Stimulated activated CD4-positive, alpha-beta T cell treated with anti-CD3 and anti-CD28 coated beads, Interleukin-1b, Interleukin-23, amount 100 ng/mL, for 4 hours (primary cell): ENCODE measurements around the gene RNU5B-1.
"Not testable (repeated sequence)": the region's sequence is repeated elsewhere in the genome, so short reads cannot be mapped to it uniquely, and the experiment has no call there.

Experiments
- DNase-seq, 2 donors: peaks; one replicate each; pipeline ENCODE4 v3.0.0-alpha.2; 2020; ENCODE audit warnings: low read depth in 2 of 2

Gene RNU5B-1

DNA sequence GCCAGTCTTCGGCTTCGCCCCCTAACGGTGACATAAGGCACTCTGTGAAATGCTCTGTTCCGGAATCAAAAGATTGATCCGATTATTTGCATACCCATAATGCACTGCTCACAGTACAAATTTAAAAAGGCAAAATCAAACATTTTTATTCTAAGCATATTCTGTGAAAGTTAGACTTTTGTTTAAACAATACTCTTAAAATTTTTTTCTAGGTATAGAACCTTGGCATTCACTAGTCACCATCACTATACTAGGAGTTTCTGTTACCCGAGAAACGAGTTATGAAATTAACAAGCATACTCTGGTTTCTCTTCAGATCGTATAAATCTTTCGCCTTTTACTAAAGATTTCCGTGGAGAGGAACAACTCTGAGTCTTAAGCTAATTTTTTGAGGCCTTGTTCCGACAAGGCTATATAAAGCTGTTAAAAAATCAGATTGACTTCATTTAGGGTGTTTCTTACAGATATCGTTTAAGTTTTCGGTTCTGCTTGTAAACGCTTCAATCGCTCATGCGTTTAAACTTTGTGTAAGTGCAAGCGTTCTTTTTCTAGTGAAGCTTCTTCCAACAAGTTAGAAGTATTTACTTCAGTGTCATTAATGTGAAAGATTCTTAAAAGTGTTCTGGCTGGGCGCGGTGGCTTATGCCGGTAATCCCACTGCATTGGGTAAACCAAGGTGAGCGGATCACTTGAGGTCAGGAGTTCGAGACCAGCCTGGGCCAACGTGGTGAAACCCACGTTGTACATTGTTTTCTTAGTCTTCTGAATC, at the start of gene RNU5B-1:
Gene RNU5B-1 (plus strand): TSS at position 297 of the 769 bp plus-strand sequence.
- peak; percentile 62 to 63 for DNase-seq

- DNase-seq: no peak
Measured at GRCh38 chr15:65254758-65255157, 49.7 kb upstream of the RNU5B-1 start.

DNA sequence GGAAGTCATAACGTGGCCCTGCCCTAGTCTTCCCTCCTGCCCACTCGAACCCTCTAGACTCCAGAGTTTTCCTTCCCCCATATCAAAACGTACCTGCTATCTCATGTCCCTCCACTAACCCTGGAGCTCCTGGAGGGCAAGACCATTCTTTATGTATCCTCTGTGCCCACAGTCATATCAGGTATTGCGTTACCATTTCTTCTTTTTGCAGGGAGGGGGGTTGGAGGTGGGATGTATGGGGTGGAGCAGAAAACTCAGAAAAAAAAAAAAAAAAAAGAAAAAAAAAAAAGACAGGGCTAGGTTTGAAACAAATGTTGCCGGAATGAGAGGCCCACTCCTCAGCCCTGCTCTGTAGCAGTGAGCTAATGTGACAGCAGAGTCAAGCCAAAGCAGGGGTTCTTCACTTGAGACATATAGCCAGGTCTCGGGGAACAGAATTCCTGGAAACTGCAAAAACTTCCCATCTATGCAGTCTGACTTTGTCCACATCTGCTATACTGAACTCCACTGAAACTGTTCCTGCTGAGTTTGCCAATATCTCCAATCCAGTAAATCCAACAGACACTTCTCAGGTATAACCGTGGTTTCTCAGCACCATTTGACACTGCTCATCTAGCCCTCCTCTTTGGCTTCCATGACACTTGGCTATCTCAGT, 48.9 kb upstream of the RNU5B-1 start:
- DNase-seq: no peak

DNA sequence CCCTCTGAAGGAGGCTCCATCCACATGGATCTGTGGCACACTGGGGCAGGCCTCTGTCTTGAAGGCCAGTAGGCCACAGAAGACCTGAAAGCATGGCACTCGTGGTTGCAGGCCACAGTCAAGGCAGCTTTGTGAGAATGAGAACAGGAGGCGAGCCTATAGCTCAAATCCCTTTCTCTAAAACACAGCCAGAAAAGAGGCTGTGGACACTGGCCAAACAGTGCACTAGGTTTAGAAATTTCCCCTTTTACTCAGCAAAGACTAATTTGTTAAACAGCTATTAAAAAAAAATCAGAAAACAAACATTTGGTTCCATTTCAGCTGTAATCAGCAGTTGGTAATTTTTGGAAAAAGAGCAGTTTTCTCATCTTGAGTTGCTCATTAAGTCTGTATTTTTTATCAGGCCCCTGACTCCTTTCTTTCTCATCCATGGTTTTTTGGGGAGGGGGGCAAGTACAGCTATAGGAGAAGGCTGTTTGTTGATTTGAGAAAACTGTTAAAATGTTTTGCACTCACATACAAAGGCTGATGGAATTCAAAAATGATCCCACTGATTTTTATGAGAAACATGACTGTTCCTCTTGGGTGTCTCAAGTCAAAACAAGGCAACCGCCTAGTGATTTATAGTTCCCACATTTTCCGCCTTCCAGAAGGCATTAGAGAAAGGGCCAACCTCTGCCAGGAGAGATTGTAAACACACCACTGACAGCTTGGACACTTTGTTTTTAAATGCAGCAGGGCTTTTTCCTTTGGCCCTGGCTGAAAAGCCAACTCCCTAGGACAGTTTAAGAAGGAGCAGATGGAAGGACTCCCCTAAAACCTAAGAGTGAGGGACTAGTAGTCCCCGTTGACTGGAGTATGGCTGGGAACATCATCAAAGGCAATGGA, 45.9 kb upstream of the RNU5B-1 start:
- no peak for DNase-seq

- no peak for DNase-seq
Measured at GRCh38 chr15:65259367-65259797, 45.1 kb upstream of the RNU5B-1 start.

GRCh38 chr15:65260968-65261367, 43.5 kb upstream of the RNU5B-1 start:
- no peak for DNase-seq

DNA sequence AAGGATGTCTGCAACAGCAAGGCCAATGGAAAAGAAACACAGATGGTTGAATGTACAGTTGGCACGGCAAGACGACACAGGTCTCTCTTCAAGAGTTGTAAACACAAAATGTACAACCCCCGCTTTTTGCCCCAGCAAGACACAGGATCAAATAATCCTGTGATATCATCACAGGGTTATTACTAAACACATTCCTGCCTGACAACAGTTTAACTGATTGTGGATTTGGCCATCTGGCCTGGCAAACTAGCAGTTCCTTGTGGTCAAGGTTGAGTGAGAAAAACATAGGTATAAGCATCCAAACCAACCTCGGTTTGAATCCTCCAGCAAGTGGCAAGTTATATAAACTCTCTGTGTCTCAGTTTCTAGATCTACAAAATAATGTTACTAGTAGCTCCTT, 41.2 kb upstream of the RNU5B-1 start:
- no peak for DNase-seq

DNA sequence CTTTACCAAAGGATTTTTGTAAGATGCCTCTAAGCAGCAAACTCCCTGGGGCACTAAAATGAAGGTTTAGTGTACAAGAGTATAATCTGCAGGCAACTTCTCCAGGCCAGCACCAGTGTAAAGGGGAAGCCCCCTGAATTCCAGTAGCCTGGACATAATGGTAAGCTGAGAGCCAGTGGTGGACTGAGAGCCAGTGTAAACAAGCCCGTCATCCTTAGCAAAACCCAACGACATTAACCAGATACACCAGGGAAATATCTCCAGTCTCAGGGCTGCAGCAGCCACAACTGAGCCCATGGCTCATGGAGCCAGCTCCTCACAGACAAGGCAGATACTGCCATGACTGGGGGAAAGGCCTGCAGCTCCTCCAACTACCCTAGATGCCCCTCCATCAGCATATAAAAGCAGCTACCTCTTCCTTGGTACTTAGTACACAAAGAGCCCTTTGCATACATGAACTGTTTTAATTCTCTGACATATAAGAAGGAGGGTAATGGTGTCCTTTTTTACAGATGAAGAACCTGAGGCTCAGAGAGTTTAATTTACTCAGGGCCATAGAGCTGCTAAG, 39.5 kb upstream of the RNU5B-1 start:
- DNase-seq: no peak

DNA sequence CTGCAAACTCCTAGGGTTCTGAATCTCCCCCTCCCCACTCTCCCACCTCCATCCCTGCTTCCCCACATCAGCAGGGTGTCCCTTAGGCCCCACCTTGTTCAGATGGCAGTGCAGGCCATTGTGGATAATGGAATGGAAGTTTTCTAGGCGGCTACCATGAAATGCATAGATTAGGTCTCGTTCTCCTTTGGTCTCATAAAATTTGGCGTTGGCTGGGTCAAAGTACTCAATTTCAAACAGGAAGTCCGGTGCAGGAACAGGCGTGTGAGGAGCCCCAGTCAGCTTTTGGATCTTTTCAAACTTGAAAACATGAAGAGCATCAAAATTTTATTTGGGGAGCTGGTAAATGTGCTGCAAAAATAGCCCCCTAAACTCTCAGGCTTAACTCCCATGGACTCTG, 38.0 kb upstream of the RNU5B-1 start:
- DNase-seq: no peak

- DNase-seq: no peak
Measured at GRCh38 chr15:65268411-65268810, 36.1 kb upstream of the RNU5B-1 start.

- DNase-seq: not testable (repeated sequence)
Measured at GRCh38 chr15:65270811-65271545, 33.5 kb upstream of the RNU5B-1 start.

DNA sequence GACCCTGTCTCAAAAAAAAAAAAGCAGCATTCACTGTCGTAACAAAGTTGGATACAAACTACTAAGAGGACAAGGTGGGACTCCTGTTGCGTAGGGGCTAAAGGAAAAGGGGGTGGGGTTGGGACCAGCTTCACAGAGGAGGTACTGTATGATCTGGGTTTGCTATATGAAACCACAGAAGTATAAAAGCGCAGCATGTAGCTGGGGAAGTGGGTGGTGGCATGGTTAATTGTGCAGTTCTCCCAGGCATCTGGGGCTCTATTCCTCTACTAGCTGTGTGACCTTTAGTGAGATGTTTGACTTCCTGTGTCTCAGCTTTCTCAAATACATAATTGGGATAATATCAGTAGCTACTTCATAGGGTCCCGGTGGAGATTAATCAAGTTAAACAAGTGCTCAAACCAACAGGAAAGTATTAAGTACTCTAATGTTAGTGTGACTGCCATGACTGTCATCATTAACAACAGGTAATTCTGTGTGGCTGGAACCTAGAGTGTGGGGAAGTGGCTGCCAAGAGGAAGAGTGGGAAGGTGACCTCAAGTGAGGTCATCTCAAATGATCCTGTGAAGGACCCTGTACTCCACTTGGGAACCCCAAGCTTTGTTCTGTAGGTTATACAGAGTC, 29.3 kb upstream of the RNU5B-1 start:
- DNase-seq: no peak

GRCh38 chr15:65275728-65276126, 28.8 kb upstream of the RNU5B-1 start:
- no peak for DNase-seq

GRCh38 chr15:65277015-65277414, 27.5 kb upstream of the RNU5B-1 start:
- DNase-seq: no peak

- DNase-seq: no peak
Measured at GRCh38 chr15:65278480-65278879, 26.0 kb upstream of the RNU5B-1 start.

GRCh38 chr15:65285291-65286068, 19.0 kb upstream of the RNU5B-1 start:
- DNase-seq: no peak

- no peak for DNase-seq
Measured at GRCh38 chr15:65286069-65286703, 18.3 kb upstream of the RNU5B-1 start.

DNA sequence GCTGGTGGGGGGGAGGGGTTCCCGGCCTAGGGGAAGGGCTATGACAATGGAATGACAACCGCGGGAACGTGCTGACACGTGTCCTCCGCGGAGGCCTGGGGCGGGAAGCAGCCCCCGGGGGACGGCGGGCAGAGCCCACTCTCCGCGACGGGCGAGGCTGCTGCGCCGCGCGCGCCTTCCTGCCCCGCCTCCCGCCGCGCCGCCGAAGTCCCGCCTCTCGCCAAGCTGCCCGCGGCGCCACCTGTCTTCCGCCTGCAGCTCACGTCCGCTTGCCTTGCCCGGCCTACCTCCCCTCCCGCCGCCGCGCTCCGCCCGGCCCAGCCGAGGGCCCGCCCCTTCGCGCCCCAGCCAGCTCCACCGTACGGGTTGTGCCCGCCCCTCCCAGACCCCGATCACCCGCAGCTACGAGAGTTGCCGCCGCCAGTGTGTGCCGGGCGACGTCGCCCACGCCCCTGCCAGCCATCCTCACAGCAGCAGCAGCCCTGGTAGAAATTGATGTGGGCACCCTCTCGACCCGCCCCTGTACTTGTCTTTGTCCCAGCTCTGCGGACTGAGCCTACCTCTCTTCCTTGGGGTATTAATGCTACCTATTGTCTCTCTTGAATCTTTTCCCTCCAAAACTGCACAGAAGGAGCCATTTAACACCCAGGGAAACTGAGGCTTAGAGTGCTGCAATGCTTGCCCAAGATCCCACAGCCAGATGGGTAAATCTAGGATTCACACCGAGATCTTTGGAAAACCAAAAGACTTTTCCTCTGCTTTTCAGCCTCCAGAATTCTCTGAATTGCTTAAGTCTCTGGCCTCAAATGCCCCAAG, 17.6 kb upstream of the RNU5B-1 start, which contains the start of gene PARP16:
Gene PARP16 (minus strand): TSS at position 180 of the 816 bp plus-strand sequence. CDS start 457 bp downstream, outside the sequence.
- peak; percentile 89 to 90 for DNase-seq

DNA sequence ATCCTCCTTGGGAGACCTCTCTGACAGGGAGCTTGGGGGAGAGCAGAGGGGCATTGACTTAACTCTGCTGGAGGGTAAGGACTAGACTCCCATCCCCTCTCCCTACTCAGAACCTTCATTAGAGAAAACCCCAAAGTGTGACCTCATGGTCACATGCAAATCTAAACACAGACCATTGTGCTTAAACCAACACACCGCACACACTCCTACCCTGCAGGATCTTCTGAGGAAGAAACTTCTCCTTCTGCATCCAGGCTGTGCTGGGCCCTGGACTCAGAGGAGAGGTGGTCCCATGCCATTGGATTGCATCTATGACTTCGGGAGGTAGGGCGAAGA, 17.0 kb upstream of the RNU5B-1 start:
- no peak for DNase-seq
